H9 (cell line): ENCODE measurements around the gene MAP1B. TPM values are rescaled to one million over a fixed set of nuclear protein-coding genes. Genes with fewer than 3 reads are reported as not detected.

ENCODE experiments used
- DNase-seq: peaks from one replicate; pipeline ENCODE4 v3.0.0-alpha.2; 2017
- H2AFZ ChIP-seq: one replicate; pipeline ENCODE4 v1.6.1; 2013; ENCODE audit warnings: mild to moderate bottlenecking, low read length, control low read depth, moderate library complexity
- H2AK5ac ChIP-seq: 2 replicates; pipeline ENCODE4 v1.6.1; 2013; ENCODE audit warnings: low read length, control low read depth, mixed read lengths; ENCODE audit not compliant: insufficient read length
- H2BK120ac ChIP-seq: one replicate; pipeline ENCODE4 v1.6.1; 2013; ENCODE audit warnings: low read depth, mild to moderate bottlenecking, low read length, control low read depth, inconsistent platforms; ENCODE audit not compliant: poor library complexity, severe bottlenecking
- H2BK12ac ChIP-seq: 2 replicates; pipeline ENCODE4 v1.6.1; 2013; ENCODE audit warnings: low read length, control low read depth, mixed read lengths, low read depth; ENCODE audit not compliant: insufficient read length
- H2BK15ac ChIP-seq: 2 replicates; pipeline ENCODE4 v1.6.1; 2013; ENCODE audit warnings: low read depth, low read length, control low read depth
- H2BK20ac ChIP-seq: one replicate; pipeline ENCODE4 v1.6.1; 2013; ENCODE audit warnings: low read depth, mild to moderate bottlenecking, low read length, control low read depth, inconsistent platforms; ENCODE audit not compliant: poor library complexity, severe bottlenecking
- H2BK5ac ChIP-seq: 2 replicates; pipeline ENCODE4 v1.6.1; 2013; ENCODE audit warnings: low read length, control low read depth, mixed read lengths; ENCODE audit not compliant: insufficient read length
- H3K14ac ChIP-seq: 2 replicates; pipeline ENCODE4 v1.6.1; 2013; ENCODE audit warnings: low read length, control low read depth; ENCODE audit not compliant: insufficient read depth
- H3K18ac ChIP-seq: 2 replicates; pipeline ENCODE4 v1.6.1; 2013; ENCODE audit warnings: low read depth, mild to moderate bottlenecking, mixed read lengths, low read length, control low read depth; ENCODE audit not compliant: insufficient read length
- H3K23ac ChIP-seq: 2 replicates; pipeline ENCODE4 v1.6.1; 2013; ENCODE audit warnings: low read length, control low read depth, mixed read lengths, low read depth; ENCODE audit not compliant: insufficient read length
- H3K23me2 ChIP-seq: 2 replicates; pipeline ENCODE4 v1.6.1; 2013; ENCODE audit warnings: low read depth, mild to moderate bottlenecking, mixed read lengths, low read length, control low read depth; ENCODE audit not compliant: insufficient read length, poor library complexity, severe bottlenecking
- H3K27ac ChIP-seq: 2 replicates; pipeline ENCODE4 v1.5.1; 2013; ENCODE audit warnings: low read length, control low read depth, mixed read lengths, low read depth; ENCODE audit not compliant: insufficient read length
- H3K27me3 ChIP-seq: 2 replicates; pipeline ENCODE4 v1.6.1; 2013; ENCODE audit warnings: low read length, control low read depth, inconsistent platforms; ENCODE audit not compliant: insufficient read depth
- H3K4ac ChIP-seq: 2 replicates; pipeline ENCODE4 v1.6.1; 2013; ENCODE audit warnings: low read depth, mild to moderate bottlenecking, control low read depth, inconsistent platforms, low read length, moderate library complexity
- H3K4me1 ChIP-seq: 2 replicates; pipeline ENCODE4 v1.6.1; 2013; ENCODE audit warnings: low read length, control low read depth, inconsistent platforms; ENCODE audit not compliant: insufficient read depth
- H3K4me2 ChIP-seq: 2 replicates; pipeline ENCODE4 v1.6.1; 2013; ENCODE audit warnings: low read length, control low read depth, mixed read lengths; ENCODE audit not compliant: insufficient read length, insufficient read depth
- H3K56ac ChIP-seq: 2 replicates; pipeline ENCODE4 v1.6.1; 2013; ENCODE audit warnings: low read depth, mild to moderate bottlenecking, mixed read lengths, low read length, control low read depth; ENCODE audit not compliant: insufficient read length
- H3K79me1 ChIP-seq: 2 replicates; pipeline ENCODE4 v1.6.1; 2013; ENCODE audit warnings: low read depth, mild to moderate bottlenecking, moderate library complexity, low read length, control low read depth, inconsistent platforms; ENCODE audit not compliant: insufficient read depth, poor library complexity, severe bottlenecking
- H3K79me2 ChIP-seq: 2 replicates; pipeline ENCODE4 v1.6.1; 2013; ENCODE audit warnings: low read length, control low read depth, inconsistent platforms; ENCODE audit not compliant: insufficient read depth
- H3K9ac ChIP-seq: 2 replicates; pipeline ENCODE4 v1.6.1; 2013; ENCODE audit warnings: low read length, control low read depth, mixed read lengths; ENCODE audit not compliant: insufficient read length; ENCODE audit errors: extremely low read depth
- H3K9me3 ChIP-seq: one replicate; pipeline ENCODE4 v1.6.1; 2013; ENCODE audit warnings: low read depth, low read length, inconsistent platforms; ENCODE audit not compliant: control insufficient read depth
- H3T11ph ChIP-seq: one replicate; pipeline ENCODE4 v1.6.1; 2013; ENCODE audit warnings: mild to moderate bottlenecking, low read length, control low read depth, inconsistent platforms
- H4K20me1 ChIP-seq: one replicate; pipeline ENCODE4 v1.6.1; 2013; ENCODE audit not compliant: control insufficient read depth, insufficient read length, insufficient read depth
- H4K5ac ChIP-seq: 2 replicates; pipeline ENCODE4 v1.6.1; 2013; ENCODE audit warnings: low read depth, mild to moderate bottlenecking, mixed read lengths, low read length, control low read depth; ENCODE audit not compliant: insufficient read length
- H4K8ac ChIP-seq: replicated peaks from 2 replicates; pipeline ENCODE4 v1.6.1; 2013; ENCODE audit warnings: low read length, control low read depth, mixed read lengths, low read depth; ENCODE audit not compliant: insufficient read length
- H4K91ac ChIP-seq: 2 replicates; pipeline ENCODE4 v1.6.1; 2013; ENCODE audit warnings: low read depth, mild to moderate bottlenecking, moderate library complexity, mixed read lengths, low read length, control low read depth; ENCODE audit not compliant: insufficient read length
- H3K27ac Mint-ChIP-seq, 3 experiments: 2 replicates in 2 of 3; 3 replicates in 1 of 3; pipeline ENCODE4 v1.8.0; 2020 to 2021; ENCODE audit warnings: mixed read lengths in 3 of 3, mild to moderate bottlenecking in 1 of 3, moderate library complexity in 1 of 3
- H3K27me3 Mint-ChIP-seq: 2 replicates; pipeline ENCODE4 v1.8.0; 2021; ENCODE audit warnings: low read depth, mild to moderate bottlenecking, moderate library complexity, mixed read lengths
- H3K36me3 Mint-ChIP-seq, 3 experiments: 2 replicates in 2 of 3; 3 replicates in 1 of 3; pipeline ENCODE4 v1.8.0; 2020 to 2021; ENCODE audit warnings: low read depth in 3 of 3, mixed read lengths in 3 of 3; ENCODE audit not compliant: insufficient read depth in 1 of 3
- H3K4me1 Mint-ChIP-seq, 2 experiments: 2 replicates each; pipeline ENCODE4 v1.8.0; 2020; ENCODE audit warnings: mixed read lengths in 2 of 2
- H3K4me3 Mint-ChIP-seq, 2 experiments: 2 replicates in 1 of 2; 3 replicates in 1 of 2; pipeline ENCODE4 v1.8.0; 2020 to 2021; ENCODE audit warnings: mild to moderate bottlenecking in 2 of 2, mixed read lengths in 2 of 2, moderate library complexity in 1 of 2
- H3K9me3 Mint-ChIP-seq, 2 experiments: 2 replicates in 1 of 2; 3 replicates in 1 of 2; pipeline ENCODE4 v1.8.0; 2020; ENCODE audit warnings: mild to moderate bottlenecking in 2 of 2, mixed read lengths in 2 of 2, moderate library complexity in 1 of 2
- total RNA-seq: library from RNA; stranded (reverse); gene quantifications from 2 replicates; pipeline ENCODE4 v1.2.1, GENCODE V29; 2021
- TF ChIP-seq, protein P1 (sequence below): fragments of 200-600 bp; sonication (generic); conservative IDR thresholded peaks from 3 replicates; pipeline ENCODE4 v1.8.0; 2021; ENCODE audit warnings: antibody characterized with exemption, mild to moderate bottlenecking

MAP1B gene
- total RNA-seq, 1 experiment from 2014 or later = 67.5 TPM

DNA sequence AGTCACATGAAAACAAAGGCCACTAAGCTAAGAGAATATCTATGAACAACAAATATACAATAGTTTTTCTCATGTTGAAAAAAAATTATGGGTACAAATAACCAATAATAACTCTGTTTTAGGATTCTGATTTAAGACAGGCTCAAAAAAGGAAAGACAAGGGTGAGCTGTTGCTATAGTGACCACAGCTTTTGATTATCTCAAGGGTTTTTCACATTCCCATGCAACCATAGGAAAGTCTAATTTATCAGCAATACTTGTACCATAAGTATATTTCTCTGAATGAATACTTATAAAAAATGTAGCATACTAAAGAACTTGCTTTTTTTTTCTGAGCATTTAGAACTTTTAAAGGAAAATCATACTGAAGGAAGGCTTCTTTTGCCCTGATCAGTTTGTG lies 144.7 kb downstream of the MAP1B start:
- Histone ChIP-seq H3K79me1 (peaks cover 3% of the 10 kb centered on the region), H2BK20ac (no peak overlapping the region), H4K91ac (no peak overlapping the region), H2BK15ac (no peak overlapping the region), H3K14ac (no peak overlapping the region), H2AK5ac (no peak overlapping the region), H3K9me3 (no peaks in the 10 kb centered on the region), H4K20me1 (no peaks in the 10 kb centered on the region), H3K4me1 (peaks cover 3% of the 10 kb centered on the region), H2BK12ac (no peak overlapping the region), H2AFZ (no peak overlapping the region), H3K56ac (no peak overlapping the region), H3K27me3 (no peaks in the 10 kb centered on the region), H2BK120ac (no peak overlapping the region), H3K27ac (no peak overlapping the region), H3K79me2 (no peaks in the 10 kb centered on the region), H2BK5ac (no peak overlapping the region), H3K4ac (no peak overlapping the region), H3K9ac (no peak overlapping the region), H3K18ac (no peak overlapping the region), H3K23me2 (no peaks in the 10 kb centered on the region), H3T11ph (no peak overlapping the region), H4K5ac (no peak overlapping the region), H3K4me2 (no peak overlapping the region), H4K8ac (no peak overlapping the region), H3K23ac (no peak overlapping the region)
- H3K9me3 Mint-ChIP-seq = no peaks in the 10 kb centered on the region
- peaks cover 0 to 6% (median 2%) of the 10 kb centered on the region in 3 experiments; a peak in 3 of 7 replicates for H3K36me3 Mint-ChIP-seq
- peak overlapping the region in 1 of 3 experiments; percentile 3; a peak in 1 of 7 replicates for H3K27ac Mint-ChIP-seq
- DNase-seq = no peak
- H3K4me3 Mint-ChIP-seq = no peak overlapping the region
- H3K4me1 Mint-ChIP-seq = peaks cover 16 to 20% of the 10 kb centered on the region in 2 experiments
- H3K27me3 Mint-ChIP-seq = no peaks in the 10 kb centered on the region
- TF ChIP-seq, protein P1, sequence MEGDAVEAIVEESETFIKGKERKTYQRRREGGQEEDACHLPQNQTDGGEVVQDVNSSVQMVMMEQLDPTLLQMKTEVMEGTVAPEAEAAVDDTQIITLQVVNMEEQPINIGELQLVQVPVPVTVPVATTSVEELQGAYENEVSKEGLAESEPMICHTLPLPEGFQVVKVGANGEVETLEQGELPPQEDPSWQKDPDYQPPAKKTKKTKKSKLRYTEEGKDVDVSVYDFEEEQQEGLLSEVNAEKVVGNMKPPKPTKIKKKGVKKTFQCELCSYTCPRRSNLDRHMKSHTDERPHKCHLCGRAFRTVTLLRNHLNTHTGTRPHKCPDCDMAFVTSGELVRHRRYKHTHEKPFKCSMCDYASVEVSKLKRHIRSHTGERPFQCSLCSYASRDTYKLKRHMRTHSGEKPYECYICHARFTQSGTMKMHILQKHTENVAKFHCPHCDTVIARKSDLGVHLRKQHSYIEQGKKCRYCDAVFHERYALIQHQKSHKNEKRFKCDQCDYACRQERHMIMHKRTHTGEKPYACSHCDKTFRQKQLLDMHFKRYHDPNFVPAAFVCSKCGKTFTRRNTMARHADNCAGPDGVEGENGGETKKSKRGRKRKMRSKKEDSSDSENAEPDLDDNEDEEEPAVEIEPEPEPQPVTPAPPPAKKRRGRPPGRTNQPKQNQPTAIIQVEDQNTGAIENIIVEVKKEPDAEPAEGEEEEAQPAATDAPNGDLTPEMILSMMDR = no peak
